ENCODE data around the gene VSIG10L.

Gene VSIG10L

DNA sequence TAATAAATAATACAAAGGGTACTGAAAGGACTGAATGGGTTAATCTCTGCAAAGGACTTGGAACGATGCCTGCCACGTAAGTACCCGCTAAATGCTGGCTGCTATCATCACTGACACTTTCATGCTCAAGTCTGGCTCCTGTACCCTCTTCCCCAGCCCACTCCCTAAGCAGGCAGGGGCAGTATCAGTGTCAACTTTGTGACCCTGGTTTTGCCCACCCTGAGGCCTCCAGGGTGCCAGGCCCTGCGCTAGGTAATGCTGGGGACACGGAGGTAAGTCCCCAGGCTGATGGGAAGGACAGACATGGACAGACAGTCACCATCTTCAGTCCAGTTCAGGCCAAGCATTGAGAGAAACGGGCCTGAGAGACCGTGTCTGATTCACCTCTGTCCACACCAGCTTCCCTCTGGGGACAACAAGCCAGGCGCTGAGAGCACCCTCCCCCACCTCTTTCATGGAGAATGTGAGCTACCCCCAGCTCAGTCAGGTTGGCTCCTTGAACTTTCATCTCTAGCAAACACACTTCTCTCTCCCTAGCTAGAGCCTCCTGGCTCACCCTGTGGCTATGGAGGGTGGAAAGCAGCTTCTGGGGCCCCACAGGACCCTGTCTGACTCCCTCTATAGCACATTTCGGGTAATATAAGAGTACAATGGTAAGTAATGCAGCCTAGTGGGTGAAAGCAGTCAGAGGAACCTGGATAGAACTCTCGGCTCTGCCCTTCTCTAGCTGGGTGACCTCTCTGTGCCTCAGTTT lies 23.4 kb upstream of the VSIG10L start:
- DNase-seq, result no peak

DNA sequence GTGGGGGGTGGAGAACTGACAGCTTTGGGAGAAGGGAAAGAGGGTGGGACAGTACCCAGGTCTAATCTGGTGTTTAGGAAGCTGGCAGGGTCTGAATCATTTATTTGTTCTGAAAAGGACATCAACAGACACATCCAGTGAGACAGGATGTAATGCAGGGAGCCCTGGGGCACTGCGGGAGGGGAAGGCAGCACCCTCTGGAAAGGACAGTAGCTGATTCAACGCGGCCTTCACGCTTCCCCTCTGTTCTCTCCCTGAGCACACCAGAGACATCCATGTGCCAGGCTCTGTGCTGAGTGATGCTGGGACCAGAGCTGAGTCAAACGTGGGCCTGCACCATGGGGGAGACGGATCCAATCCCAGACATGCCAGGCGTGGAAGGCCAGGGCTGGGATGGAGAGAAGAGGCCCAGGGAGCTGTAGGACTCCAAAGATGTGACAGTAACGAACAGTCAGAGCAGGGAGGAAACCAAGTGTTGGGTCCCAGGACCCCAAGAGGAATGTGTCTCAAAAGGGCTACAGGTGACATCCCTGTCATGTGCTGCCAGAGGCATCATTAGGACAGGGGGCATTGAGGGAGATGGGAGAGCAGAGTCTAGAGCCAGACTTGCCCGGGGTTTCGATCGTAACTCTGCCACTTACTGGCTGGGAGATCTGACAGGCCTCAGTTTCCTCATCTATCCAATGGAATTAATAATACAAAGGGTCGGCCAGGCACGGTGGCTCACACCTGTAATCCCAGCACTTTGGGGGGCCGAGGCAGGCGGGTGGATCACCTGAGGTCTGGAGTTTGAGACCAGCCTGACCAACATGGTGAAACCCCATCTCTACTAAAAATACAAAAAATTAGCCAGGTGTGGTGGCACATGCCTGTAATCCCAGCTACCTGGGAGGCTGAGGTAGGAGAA lies 22.5 kb upstream of the VSIG10L start:
- no peak for DNase-seq

DNA sequence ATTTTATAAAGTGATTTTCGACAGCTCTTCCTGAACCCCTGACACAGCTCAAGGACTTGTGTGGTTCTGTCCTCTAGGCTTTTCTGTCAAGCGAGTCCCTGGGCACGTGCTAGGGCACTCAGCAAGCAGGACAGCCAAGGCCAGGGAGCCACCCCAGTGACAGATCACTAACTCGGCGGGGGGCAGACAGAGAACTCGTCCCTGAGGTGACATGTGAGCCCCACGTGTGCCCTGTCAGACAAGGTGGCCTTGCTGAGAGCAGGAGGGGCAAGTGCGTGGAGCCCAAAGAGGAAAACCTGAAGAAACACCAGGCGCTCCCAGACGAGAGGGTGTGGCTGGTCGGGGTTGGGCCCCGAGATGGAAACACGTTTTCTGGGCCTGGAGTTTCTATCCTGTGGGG lies 19.3 kb upstream of the VSIG10L start:
- DNase-seq, result no peak

DNA sequence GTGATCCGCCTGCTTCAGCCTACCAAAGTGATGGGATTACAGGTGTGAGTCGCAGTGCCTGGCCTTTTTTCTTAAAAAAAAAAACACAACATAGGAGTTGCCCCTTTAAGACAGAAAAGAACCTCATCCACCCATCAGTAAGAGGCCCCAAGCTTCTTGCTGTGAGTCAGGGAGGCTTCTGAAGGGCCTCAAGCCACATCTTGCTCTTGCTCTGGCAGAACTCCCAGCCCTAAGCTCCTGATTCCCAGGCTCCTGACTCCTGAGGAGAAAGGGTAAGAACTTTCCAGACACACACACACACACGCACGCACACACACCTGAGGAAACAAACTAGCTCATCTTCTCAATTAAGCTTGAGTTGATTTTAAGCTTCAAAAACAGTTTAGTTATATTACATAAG lies 17.4 kb upstream of the VSIG10L start:
- no peak for DNase-seq

DNA sequence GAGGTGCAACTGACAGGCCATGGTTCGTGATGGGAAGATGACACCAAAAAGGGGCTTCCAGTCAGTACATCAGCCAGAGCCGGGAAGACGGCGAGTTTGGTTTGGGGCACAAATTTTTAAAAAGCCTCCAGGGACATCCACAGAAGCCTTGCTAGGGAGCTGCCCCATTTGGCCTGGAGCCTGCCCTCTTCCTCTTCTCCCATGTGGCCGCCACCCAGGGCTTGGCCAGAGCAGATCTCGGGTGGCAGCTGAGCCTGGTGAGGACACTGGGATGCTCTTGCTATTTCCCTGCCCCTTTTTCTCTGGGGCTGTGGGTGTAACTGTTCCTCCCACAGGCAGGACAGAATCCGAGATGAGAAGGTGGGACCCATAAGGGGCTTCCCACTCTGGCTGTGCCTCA lies 16.0 kb upstream of the VSIG10L start:
- DNase-seq, result no peak

DNA sequence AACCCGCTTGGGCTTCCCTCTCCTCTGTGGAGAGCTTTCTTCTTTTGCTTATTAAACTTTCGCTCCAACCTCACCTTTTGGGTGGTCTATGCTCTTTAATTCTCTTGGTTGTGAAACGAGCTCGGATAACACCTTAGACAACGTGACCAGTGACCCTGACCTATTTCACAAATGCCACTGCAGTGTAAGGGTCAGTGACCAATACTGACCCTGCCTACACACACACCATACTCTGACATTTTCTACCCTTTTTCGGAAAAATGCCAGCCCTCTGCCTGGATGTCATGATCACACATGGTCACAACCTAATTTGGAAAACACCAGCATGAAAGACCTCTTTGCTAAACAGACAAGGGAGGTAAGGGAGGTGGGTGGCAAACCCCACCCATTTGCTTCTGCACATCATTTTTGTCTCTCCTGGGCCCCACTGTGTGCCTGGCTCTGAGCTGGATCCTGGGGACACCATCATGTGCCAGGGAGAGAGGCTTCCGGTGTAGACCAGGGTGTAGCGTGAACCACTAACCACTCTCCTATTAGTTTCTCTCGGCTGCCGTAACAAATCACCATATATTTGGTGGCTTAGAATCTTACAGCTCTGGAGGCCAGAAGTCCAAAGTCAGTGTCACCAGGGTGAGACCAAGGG lies 14.3 kb upstream of the VSIG10L start:
- no peak for DNase-seq

DNA sequence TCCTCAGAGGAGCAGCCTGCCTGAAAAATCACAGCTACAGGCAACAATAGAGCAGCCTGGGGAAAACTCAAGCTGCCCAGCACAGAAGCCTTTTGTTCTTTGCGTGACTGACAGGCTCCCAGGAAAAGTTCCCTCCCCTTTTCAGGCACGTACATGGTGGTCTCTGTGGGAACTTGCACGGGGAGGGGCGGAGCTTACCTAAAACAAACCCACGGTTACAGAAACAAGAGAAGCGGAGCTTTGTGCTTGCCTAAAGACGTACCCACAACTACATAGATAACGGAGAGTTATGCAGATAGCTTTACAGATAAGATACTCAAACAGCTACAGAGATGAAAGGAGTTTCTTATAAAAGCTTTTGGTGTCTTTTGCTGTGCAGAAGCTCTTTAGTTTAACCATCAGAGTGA lies 12.8 kb upstream of the VSIG10L start:
- DNase-seq, result no peak

DNA sequence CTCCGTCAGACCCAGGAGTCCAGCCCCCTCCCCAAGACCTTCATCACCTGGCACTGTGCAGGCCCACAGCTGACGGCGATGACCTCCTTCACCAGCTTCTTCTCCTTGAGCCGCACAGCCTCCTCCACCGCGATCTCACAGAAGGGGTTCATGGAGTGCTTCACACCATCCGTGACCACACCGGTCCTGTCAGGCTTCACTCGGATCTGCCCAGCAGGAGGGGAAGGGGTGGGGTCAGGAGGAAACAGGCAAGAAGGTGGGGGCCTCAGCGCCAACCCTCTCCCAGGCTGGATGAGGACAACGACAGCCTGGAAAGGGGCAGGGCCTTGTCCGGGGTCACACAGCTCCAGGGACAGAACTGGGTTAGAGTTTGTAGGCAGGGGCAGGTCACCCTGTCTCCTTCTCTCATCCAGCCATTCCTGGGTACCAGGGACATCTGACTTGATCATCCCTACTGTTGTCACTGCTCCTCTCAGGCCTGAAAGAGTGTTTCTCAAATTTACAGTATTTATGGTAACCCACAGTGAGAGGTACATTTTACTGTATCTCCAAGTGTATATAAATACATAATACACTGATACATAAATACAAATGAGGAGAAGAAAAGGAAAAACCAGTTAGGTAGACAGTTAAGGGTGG lies 12.3 kb upstream of the VSIG10L start:
- DNase-seq, result no peak

DNA sequence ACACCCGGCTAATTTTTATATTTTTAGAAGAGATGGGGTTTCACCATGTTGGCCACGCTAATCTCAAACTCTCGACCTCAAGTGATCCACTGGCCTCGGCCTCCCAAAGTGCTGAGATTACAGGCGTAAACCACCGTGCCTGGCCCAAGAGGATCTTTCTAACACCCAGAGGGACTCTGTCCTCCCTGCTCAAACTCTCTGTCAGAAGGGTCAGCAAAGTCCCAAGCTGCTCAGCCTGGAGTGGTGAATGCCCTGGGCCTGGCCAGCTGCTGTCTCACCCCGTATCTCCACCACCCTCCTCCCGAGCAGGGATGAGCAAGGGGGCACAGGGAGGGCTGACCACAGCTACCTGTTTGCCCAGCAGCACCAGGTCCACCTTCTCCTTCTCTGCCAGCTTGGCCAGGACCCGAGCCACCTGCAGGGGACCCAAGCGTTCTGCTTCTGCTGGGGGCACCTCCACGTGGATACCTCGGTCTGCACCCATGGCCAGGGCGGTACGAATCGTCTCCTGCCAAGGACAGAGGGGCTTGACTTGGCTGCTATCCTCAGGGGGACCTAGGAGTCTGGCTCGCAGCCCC lies 10.9 kb upstream of the VSIG10L start:
- no peak for DNase-seq

DNA sequence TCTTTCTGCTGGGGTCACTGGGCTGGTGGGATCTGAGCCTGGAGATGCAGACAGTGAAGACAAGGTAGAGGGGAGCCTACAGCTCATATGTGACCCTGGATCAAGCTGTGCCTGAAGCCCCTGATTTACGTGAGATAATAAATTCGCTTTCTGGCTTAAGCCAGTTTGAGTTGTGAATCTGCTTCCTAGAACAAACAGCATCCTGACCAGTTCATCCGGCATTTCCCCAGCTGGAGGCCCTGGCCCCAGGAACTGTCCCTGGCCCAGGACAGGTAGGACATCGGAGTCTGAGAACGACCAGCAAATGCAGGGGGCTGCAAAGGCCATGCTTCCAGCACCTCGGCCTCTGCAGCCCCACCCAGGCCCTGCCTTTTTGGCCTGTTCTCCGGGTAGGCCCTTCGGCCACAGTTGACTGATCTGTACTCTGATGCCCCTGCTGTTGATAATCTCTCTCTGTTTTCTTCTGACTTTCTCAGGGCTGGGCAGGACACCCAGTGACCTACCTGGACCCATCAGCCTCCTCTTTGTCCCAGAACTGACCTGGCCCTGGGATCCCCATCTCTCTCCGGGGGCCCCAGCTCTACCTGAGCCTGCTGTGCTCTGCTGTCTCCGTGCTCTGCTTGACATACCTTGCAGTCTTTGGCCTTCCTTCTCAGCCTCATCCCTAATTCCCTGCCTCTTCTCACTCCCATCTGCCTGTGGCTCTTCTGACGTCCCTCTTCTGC lies 9.5 kb upstream of the VSIG10L start:
- no peak for DNase-seq

DNA sequence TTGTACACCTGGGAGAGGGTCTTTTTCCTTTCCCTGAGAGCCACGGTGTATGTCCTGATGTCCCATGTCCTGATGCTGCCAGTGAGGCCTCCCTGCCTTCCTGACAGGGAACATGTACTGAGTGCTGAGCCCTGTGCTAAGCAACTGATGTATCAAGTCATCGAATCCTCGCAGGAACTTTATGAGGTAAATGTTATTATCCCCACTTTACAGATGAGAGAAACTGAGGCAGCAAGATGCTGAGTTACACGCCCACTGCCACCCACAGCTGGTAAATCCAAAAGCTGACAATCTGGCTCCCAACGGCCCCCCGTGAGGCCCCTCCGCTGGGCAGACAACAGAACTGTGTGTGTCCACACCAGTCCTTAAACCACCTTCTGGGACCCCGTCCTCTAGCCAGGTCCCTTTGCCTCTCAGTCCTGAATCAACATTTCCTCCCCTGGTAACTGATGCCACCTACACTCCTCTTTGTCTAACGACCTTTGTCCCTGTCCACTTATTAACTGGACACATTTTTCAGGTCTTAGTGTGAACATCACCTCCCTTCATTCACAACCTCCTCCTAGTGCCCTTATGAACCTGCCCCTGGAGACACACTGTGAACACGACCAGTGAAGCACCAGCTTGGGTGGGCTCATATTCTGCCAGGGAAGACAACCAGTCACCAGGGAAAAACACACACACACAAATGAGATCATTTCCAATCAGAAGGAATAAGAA lies 5.4 kb upstream of the VSIG10L start:
- no peak for DNase-seq

DNA sequence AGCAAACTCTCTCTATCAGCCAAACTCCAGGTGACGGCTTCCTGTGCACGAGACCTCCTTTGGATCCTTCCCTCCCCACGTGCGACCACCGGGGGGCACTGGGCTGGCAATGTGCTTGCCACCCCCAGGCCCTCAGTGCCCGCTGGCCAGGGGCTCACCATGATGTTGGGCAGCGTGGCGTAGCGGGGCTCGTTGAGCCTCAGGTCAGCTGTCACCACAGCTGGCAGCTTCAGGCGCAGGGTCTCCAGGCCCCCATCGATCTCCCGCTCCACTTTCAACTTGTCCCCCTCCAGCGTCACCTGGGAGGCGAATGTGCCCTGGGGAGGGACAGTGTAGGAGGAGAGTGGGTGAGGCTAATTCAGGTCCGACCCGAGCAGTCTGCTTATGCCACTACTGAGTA lies 4.8 kb upstream of the VSIG10L start:
- DNase-seq, result no peak

DNA sequence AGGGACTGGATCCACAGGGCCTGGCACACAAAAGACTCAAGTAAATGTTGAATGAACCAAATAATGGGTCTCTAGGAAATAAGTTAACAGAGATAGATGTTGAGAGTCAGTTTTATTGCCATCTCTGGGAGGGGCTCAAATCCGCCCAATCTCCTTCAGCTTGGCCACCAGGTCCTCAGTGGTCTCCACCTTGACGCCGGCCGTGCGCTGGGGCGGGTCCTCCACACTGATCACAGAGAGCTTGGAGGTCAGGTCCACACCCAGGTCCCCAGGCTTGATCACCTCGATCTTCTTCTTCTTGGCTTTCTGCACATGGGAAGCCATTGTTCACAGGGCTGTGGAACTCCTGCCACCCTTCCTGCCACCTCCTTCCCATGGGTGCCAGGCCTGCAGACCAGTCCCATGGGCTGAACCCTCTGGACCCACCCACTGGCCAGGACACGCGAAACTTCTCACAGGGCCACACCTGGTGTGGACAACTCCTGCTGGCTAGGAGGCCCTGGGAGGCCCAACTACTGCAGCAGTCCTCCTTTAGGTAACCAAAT lies 3.2 kb upstream of the VSIG10L start:
- no peak for DNase-seq

DNA sequence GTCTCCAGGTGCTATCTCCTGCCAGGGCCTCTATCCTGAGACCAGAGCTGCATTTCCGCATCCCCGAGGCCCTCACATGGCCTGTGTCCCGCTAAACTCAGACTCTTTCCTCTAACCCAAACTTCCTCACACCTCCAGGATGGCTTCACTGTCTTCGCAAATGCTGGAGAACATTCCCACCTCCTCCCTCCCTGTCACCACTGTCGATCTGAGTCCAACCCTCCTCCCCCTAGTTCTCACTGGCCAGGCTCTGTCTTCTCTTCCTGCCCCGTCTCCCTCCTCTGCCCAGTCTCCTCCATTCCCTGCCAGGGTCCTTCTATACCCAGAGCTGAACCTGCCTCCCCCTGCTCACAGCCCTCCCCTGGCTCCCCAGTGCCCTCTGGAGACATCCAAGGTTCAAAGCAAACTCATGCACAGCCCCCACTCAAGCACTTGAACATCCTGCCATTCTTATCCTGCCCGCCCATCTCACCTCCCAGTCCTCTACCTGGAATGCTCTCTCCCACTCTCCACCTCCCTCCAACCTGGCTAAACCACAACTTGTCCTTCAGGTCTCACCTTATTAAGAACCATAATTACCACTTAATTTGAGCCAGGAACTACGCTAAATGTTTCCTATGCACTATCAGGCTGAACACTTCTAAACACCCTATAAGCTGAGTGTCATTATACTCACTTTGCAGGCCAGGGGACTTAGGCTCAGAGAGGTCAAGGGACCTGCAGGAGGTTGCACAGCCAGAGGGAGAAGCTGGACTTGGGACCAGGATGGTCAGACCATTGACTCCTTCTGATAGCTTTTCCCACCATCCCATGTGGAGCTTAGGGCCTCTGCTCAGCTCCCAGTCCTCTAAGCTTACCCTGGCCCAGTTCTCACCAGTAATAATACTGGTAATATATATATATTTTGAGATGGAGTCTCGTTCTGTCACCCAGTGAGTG lies 961 bp upstream of the VSIG10L start:
- DNase-seq, result no peak

DNA sequence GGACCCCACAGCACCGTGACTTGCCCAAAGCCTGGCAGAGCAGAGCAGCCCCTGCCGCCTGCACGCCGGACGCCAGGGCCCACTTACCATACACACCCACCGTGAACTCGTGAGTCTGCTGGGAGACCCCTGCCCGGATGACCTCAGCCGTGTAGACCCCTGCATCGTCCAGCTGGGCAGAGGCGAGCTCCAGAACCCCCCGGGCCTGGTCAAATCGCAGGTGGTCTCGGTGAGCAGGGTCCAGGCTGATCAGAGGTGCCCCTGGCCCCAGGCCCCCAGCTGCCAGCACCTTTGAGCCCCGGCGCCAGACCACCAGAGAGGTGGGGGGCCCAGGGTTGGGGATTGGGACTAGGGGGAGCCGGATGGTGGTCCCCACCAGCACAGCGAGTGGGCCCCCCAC lies 873 bp downstream of the VSIG10L start:
- no peak for DNase-seq

DNA sequence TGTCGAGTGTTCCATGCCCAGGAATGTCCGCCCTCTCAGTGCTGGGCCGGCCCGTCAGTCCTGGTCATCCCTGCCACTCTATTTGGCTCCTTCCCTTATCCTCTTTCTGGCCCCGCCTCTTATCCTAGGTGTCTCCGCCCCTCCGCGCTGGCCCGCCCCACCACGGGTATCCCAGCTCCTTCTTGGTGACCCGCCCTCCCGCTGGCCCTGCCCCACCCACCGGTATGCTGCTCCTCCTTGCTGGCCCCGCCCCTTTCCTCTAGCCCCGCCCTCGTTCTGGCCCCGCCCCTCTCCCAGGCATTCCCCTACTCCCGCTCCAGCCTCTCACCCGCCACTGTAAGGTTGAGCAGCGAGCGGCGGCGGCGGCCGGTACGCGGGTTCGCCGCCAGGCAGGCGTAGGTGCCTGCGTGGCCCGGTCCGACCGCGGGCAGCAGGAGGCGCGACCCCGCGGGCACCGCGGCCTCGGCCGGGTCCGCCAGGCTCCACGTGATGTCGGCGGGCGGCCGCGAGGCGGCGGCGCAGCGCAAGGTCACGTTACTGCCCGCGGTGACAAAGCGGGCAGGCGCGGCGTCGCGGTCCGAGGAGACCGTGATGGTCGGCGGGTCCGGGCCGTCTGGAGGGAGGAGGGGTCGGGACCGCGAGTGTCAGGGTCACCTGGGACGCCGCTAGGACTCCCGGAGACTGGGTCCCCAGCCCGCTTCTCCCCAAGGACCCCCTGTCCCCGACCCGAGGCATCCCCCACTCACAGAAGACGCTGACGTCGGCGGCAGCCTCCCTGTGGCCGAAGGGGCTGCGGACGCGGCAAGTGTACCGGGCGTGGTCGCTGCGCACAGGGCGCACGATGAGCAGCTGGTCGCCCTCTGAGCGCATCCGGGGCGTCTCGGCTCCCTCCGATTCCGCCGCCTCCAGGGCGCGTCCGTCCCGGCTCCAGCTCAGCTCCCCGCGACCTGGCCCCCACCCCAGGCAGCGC lies 2.0 kb downstream of the VSIG10L start:
- peak; percentile 74 for DNase-seq

DNA sequence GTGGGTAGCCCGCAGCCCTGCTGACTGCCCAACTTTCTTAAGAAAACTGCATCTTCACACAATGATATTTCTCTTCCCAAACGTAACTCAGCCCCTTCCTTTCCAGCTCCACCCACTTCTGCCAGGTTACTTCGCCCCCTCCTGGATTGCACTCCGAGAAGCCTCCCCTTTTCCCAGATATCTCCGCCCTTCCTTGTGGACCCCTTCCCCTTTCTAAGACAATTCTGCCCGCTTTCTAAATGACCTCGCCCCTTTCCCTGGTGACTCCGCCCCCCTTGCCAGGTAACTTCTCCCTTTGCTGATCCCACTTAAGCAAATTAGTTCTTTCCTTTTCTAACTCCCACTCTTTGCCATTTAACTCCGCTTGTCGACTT lies 2.6 kb downstream of the VSIG10L start:
- no peak for DNase-seq

DNA sequence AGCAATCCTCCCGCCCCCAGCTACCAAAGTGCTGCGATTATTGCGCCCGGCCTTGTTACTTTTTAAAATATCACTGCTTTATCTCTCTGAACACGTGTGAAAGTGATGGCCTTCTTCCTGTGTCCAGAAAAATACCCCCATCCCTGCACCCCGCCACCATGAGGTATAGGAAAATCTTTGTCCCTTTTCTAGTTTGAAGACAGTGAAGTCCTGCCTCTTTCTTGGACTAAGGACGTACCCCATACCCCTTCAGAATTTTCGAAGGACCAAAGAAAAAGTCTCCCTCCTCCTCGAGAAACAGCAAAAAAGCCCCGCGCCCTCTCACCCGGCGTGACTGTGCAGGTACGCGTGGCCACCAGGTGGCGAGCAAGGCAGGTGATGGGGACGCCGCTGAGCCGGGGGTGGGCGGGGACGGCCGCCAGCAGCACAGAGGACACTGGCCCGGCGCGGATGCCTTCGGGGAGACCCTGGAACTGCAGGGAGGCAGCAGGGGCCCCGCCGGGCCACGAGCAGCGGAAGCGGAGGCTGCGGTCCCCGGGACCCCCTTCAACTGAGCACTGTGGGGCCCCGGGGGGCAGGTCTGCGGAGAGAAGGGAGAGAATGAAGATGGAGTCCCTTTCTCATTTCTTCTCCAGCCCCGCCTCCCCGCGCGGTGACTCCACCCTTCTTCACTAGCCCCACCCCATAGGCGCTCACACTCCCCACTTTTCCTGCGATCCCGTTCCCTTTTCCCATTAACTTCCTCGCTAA lies 3.2 kb downstream of the VSIG10L start:
- DNase-seq, result peak; percentile 75
